Right lobe of liver (tissue), 6 donors: Measurements from ENCODE around the gene RPS6KC1. TPM values are rescaled to one million over a fixed set of nuclear protein-coding genes. Genes with fewer than 3 reads are reported as not detected.
"Not testable (repeated sequence)": the region's sequence is repeated elsewhere in the genome, so short reads cannot be mapped to it uniquely, and the experiment has no call there.

ENCODE experiments used
- ATAC-seq, 4 donors: fragments of 200-7000 bp; cut with Tn5 transposase; one replicate each; pipeline ENCODE4 v1.9.1; 2020; ENCODE audit warnings: mild to moderate bottlenecking in 4 of 4, moderate library complexity in 4 of 4
- DNase-seq, 3 donors: peaks; one replicate each; pipeline ENCODE4 v3.0.0-alpha.2; 2020
- H3K27ac ChIP-seq, 3 donors: fragments of 200-600 bp; one replicate each; pipeline ENCODE4 v1.8.0; 2022
- H3K27me3 ChIP-seq, 2 donors: fragments of 200-600 bp; one replicate each; pipeline ENCODE4 v1.8.0; 2022
- H3K36me3 ChIP-seq, 4 donors: fragments of 200-600 bp; sonication (generic) in 1 of 4; one replicate each; pipeline versions ENCODE4 v1.5.1 to v1.8.0; 2017 to 2022; ENCODE audit warnings: control low read depth in 1 of 4
- H3K4me1 ChIP-seq, 4 donors: fragments of 200-600 bp; sonication (generic) in 1 of 4; one replicate each; pipeline versions ENCODE4 v1.5.1 to v1.8.0; 2017 to 2022; ENCODE audit warnings: control low read depth in 1 of 4
- H3K4me3 ChIP-seq, 3 donors: fragments of 200-600 bp; one replicate each; pipeline ENCODE4 v1.8.0; 2022
- H3K9me3 ChIP-seq, 4 donors: fragments of 200-600 bp; sonication (generic) in 1 of 4; one replicate each; pipeline versions ENCODE4 v1.5.1 to v1.8.0; 2017 to 2022; ENCODE audit warnings: control low read depth in 1 of 4
- CTCF ChIP-seq, 4 donors: fragments of 200-600 bp in 3 of 4; fragments of 450-650 bp in 1 of 4; IDR thresholded peaks; one replicate each; pipeline versions ENCODE4 v1.5.1 to v1.8.0; 2016 to 2022; ENCODE audit warnings: antibody characterized with exemption in 4 of 4, mild to moderate bottlenecking in 2 of 4
- POLR2A ChIP-seq: fragments of 450-650 bp; IDR thresholded peaks from one replicate; pipeline ENCODE4 v1.6.1; 2017; ENCODE audit warnings: antibody characterized with exemption, mild to moderate bottlenecking
- WGBS: methylation state at CpG from one replicate; pipeline ENCODE4 v1.1.6; 2018; ENCODE audit warnings: low coverage, low lambda C conversion rate; ENCODE audit not compliant: insufficient coverage; ENCODE audit errors: missing lambda C conversion rate; 5-methylcytosine and 5-hydroxymethylcytosine counted together
- intact Hi-C, 2 donors: fragments of 100-400 bp; cut with DNase I; formaldehyde crosslinking; loops; one replicate each; pipeline versions ENCODE4 v1.11.2 to v1.14.1; 2022
- total RNA-seq, 6 experiments: library from RNA; depleted of rRNA in 2 of 6; stranded (reverse); fragments of >200 nt in 2 of 6; fragmentation: NEBNext Ultra II Directional in 3 of 6; extraction: Animal tissue kit (Norgen Biotek cat#: 25700) in 3 of 6; gene quantifications; one replicate each; pipeline versions ENCODE4 v1.1.0 to v1.2.4, GENCODE V29; 2016 to 2023
- donor health status: DM: no; HTN: yes; CAD: no.
- donor health status: DM: no; HTN: no; CAD: no.
- donor health status: DM: no; HTN: no; CAD: no.
- donor health status: DM: no; HTN: yes; CAD: no.
- donor health status: DM: no; HTN: yes; CAD: no.

Gene RPS6KC1
- total RNA-seq, 6 experiments from 2014 or later = 7.7 to 9.1 (median 8.4) TPM

DNA sequence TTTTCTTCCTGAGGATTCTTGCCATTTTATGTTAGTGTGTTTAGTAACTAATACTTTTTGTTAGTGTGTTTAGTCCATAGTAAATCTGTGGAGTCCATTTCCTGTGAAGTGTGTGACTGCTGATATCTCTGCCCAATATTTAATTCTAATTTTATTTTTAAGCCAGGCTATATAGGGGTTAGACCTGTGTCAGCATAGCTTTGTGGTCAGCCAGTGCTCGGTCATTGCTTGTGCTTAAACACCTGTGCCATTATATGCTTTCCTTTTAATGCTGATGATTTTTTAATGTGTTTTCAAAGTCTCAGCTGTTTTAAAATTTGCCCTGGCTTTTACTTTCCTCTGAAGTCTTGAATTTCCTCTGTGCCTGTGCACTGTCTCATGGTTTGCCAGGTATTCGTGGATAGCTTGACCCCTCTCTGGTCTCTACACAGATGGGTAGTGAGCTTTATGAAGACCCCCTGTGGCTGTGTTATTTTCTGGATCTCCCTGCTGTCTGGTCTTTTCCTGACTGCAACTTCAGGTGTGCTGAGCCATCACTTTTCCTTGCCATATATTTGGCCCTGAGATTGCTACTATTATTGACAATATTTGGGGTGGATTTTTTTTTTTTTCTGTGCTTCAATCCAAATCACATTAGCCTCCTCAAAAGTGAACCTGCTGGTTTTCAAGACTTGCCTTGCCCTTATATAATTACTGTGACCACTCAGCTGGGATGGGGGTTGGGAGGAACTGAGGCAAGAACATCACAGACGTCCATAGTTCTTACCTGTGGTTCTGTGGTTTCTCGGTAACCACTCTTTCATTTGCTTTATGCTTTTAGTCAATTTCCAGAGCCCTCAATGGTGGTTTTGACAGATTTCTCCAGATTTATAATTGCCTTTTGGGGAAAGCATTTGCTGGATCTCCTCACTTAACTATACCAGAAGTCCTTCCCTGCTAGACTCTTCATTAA is 59.6 kb downstream of the RPS6KC1 start:
- H3K4me1 ChIP-seq = no peaks in the 10 kb centered on the region
- intact Hi-C loops = no loop called here
- ATAC-seq (no peak), DNase-seq (no peak)
- H3K36me3 ChIP-seq = no peaks in the 10 kb centered on the region
- TF ChIP-seq CTCF (IDR thresholded peaks at IDR 0.05) (no peak), POLR2A (no peak)
- no peaks in the 10 kb centered on the region for H3K9me3 ChIP-seq
- no peak overlapping the region for H3K27ac ChIP-seq
- no peak overlapping the region for H3K4me3 ChIP-seq
- H3K27me3 ChIP-seq = no peaks in the 10 kb centered on the region
- WGBS = 71% methylated on average over 4 of the region's 4 CpGs

DNA sequence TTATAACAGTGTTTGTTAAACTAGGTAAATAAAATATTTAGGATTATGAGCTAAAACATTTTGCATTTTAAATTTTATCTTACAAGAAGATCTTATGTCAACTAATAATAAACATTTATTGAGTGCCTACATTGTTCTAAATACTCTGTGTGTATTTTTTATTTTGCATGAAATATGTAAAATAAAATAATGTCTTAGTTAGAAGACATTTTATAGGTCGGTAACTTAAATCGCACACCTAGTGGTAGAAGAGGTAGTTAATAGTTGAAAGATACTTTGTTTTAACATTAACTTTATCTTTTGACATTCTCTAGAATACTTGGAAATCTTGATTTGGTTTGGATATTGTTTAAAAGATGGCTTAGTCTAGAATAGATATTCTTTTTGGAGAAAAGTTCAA is 60.5 kb downstream of the RPS6KC1 start:
- ATAC-seq = no peak
- no peaks in the 10 kb centered on the region for H3K9me3 ChIP-seq
- no peak overlapping the region for H3K27ac ChIP-seq
- DNase-seq = no peak
- TF ChIP-seq POLR2A (no peak), CTCF (IDR thresholded peaks at IDR 0.05) (no peak)
- no peaks in the 10 kb centered on the region for H3K27me3 ChIP-seq
- no peak overlapping the region for H3K4me3 ChIP-seq
- H3K36me3 ChIP-seq = no peaks in the 10 kb centered on the region
- WGBS = 77% methylated on average over 2 of the region's 2 CpGs
- intact Hi-C loops = no loop called here
- H3K4me1 ChIP-seq = no peaks in the 10 kb centered on the region

DNA sequence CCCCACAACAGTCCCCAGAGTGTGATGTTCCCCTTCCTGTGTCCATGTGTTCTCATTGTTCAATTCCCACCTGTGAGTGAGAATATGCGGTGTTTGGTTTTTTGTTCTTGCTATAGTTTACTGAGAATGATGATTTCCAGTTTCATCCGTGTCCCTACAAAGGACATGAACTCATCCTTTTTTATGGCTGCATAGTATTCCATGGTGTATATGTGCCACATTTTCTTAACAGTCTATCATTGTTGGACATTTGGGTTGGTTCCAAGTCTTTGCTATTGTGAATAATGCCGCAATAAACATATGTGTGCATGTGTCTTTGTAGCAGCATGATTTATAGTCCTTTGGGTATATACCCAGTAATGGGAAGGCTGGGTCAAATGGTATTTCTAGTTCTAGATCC is 61.7 kb downstream of the RPS6KC1 start:
- H3K4me3 ChIP-seq, H3K36me3 ChIP-seq, ATAC-seq, H3K9me3 ChIP-seq, intact Hi-C loops, H3K27me3 ChIP-seq, H3K27ac ChIP-seq, DNase-seq, H3K4me1 ChIP-seq: not testable (repeated sequence)
- WGBS = 94% methylated on average over 2 of the region's 3 CpGs

DNA sequence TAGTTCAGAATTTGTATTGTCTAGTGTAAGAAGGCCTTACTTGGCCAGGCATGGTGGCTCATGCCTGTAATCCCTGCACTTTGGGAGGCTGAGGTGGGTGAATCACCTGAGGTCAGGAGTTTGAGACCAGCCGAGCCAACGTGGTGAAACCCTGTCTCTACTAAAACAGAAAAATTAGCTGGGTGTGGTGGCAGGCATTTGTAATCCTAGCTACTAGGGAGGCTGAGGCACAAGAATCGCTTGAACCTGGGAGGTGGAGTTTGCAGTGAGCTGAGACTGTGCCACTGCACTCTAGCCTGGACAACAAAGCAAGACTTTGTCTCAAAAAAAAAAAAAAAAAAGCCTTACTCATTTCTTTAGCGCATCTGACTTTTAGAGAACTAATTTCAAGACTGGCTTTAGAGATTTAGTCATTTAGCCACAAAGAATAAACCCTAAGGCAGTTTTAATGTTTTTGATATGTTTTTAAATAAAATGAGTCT is 66.7 kb downstream of the RPS6KC1 start:
- H3K27me3 ChIP-seq, H3K4me3 ChIP-seq, H3K9me3 ChIP-seq, ATAC-seq, H3K4me1 ChIP-seq, H3K36me3 ChIP-seq, H3K27ac ChIP-seq, intact Hi-C loops, DNase-seq: not testable (repeated sequence)
- 100% methylated on average over 1 of the region's 4 CpGs for WGBS

GRCh38 chr1:213119794-213120193 is 68.8 kb downstream of the RPS6KC1 start:
- WGBS = 77% methylated on average over 2 of the region's 2 CpGs
- intact Hi-C loops = no loop called here
- Histone ChIP-seq H3K27me3 (no peaks in the 10 kb centered on the region), H3K4me1 (peaks cover 0 to 12% (median 3%) of the 10 kb centered on the region in 4 donors), H3K4me3 (no peak overlapping the region), H3K27ac (no peak overlapping the region), H3K36me3 (no peaks in the 10 kb centered on the region), H3K9me3 (no peaks in the 10 kb centered on the region)
- DNase-seq (no peak), ATAC-seq (no peak)
- TF ChIP-seq POLR2A (no peak), CTCF (IDR thresholded peaks at IDR 0.05) (no peak)
